HepG2 (cell line): Measurements from ENCODE around the gene GUCY2C. TPM values are rescaled to one million over a fixed set of nuclear protein-coding genes. Genes with fewer than 3 reads are reported as not detected.
A peak's percentile ranks its signal among the peaks of the same experiment; 100 is the strongest.

Experiments used
- DPF2 ChIP-seq: sonication (generic); formaldehyde crosslinking; IDR thresholded peaks from 2 replicates; pipeline ENCODE4 v1.4.0; 2020; ENCODE audit warnings: mild to moderate bottlenecking, low read depth, missing genetic modification reagents, borderline replicate concordance
- EP300 ChIP-seq, 3 experiments: sonication (generic) in 1 of 3; formaldehyde crosslinking in 1 of 3; IDR thresholded peaks; 2 replicates each; pipeline versions ENCODE4 v1.5.1 to v1.6.1; 2011 to 2020; ENCODE audit warnings: low read depth in 2 of 3, low read length in 2 of 3, borderline replicate concordance in 1 of 3, improper control_type of control experiment in 1 of 3, mild to moderate bottlenecking in 1 of 3, missing genetic modification reagents in 1 of 3, moderate library complexity in 1 of 3
- FOXP1 ChIP-seq, 2 experiments: fragments of 450-650 bp in 1 of 2; IDR thresholded peaks; 2 replicates each; pipeline ENCODE4 v1.6.1; 2017 to 2018; ENCODE audit warnings: antibody characterized with exemption in 1 of 2
- HNRNPK ChIP-seq: fragments of 200-400 bp; formaldehyde crosslinking; IDR thresholded peaks from 2 replicates; pipeline ENCODE4 v1.6.1; 2018; ENCODE audit warnings: low read length, low read depth, moderate library complexity, mild to moderate bottlenecking; ENCODE audit not compliant: poor library complexity, severe bottlenecking
- IKZF1 ChIP-seq: fragments of 450-650 bp; IDR thresholded peaks from 2 replicates; pipeline ENCODE4 v1.7.1; 2016
- IRF2 ChIP-seq: IDR thresholded peaks from 2 replicates; pipeline ENCODE4 v1.6.1; 2018; ENCODE audit warnings: missing genetic modification reagents, missing compliant biosample characterization
- KDM6A ChIP-seq: IDR thresholded peaks from 2 replicates; pipeline ENCODE4 v1.6.1; 2016; ENCODE audit warnings: low read depth
- MTF2 ChIP-seq: sonication (generic); formaldehyde crosslinking; IDR thresholded peaks from 2 replicates; pipeline ENCODE4 v1.5.0; 2020; ENCODE audit warnings: missing genetic modification reagents, borderline replicate concordance
- POGZ ChIP-seq: sonication (generic); formaldehyde crosslinking; IDR thresholded peaks from 2 replicates; pipeline ENCODE4 v1.4.0; 2020; ENCODE audit warnings: mild to moderate bottlenecking, missing genetic modification reagents
- REPIN1 ChIP-seq: sonication (generic); formaldehyde crosslinking; IDR thresholded peaks from 2 replicates; pipeline ENCODE4 v1.8.0; 2022; ENCODE audit warnings: missing genetic modification reagents, low read depth, mild to moderate bottlenecking, borderline replicate concordance
- SIN3A ChIP-seq: IDR thresholded peaks from 2 replicates; pipeline ENCODE4 v1.6.1; 2011; ENCODE audit warnings: low read depth, mild to moderate bottlenecking, control low read depth, low read length, borderline replicate concordance
- SMAD1 ChIP-seq: sonication (generic); formaldehyde crosslinking; IDR thresholded peaks from 2 replicates; pipeline ENCODE4 v1.4.0; 2020; ENCODE audit warnings: missing genetic modification reagents, low read depth, mild to moderate bottlenecking, borderline replicate concordance
- SMAD3 ChIP-seq: sonication (generic); formaldehyde crosslinking; IDR thresholded peaks from 2 replicates; pipeline ENCODE4 v1.4.0; 2020; ENCODE audit warnings: missing genetic modification reagents
- U2AF1 ChIP-seq: fragments of 200-400 bp; formaldehyde crosslinking; optimal IDR thresholded peaks from 2 replicates; pipeline ENCODE3; 2017; ENCODE audit warnings: mild to moderate bottlenecking, low read depth, low read length
- ZMAT3 ChIP-seq: sonication (generic); formaldehyde crosslinking; conservative IDR thresholded peaks from 2 replicates; pipeline ENCODE4 v1.7.0; 2021; ENCODE audit warnings: missing genetic modification reagents
- ZMYM2 ChIP-seq: sonication (generic); formaldehyde crosslinking; IDR thresholded peaks from 2 replicates; pipeline ENCODE4 v1.8.0; 2022; ENCODE audit warnings: mild to moderate bottlenecking, missing genetic modification reagents
- ZMYM4 ChIP-seq: sonication (generic); formaldehyde crosslinking; IDR thresholded peaks from 2 replicates; pipeline ENCODE4 v1.8.1; 2023; ENCODE audit warnings: mild to moderate bottlenecking, missing genetic modification reagents
- ZNF160 ChIP-seq: sonication (generic); formaldehyde crosslinking; IDR thresholded peaks from 2 replicates; pipeline ENCODE4 v1.8.0; 2022; ENCODE audit warnings: mild to moderate bottlenecking, inconsistent platforms, missing genetic modification reagents
- ZNF274 ChIP-seq: sonication (generic); formaldehyde crosslinking; IDR thresholded peaks from 2 replicates; pipeline ENCODE4 v1.5.1; 2020; ENCODE audit warnings: mild to moderate bottlenecking, missing genetic modification reagents
- ZNF296 ChIP-seq: sonication (generic); formaldehyde crosslinking; conservative IDR thresholded peaks from 2 replicates; pipeline ENCODE4 v1.5.0; 2020; ENCODE audit warnings: mild to moderate bottlenecking, missing genetic modification reagents
- ZNF331 ChIP-seq: sonication (generic); formaldehyde crosslinking; IDR thresholded peaks from 2 replicates; pipeline ENCODE4 v1.4.0; 2020; ENCODE audit warnings: missing genetic modification reagents
- ZNF550 ChIP-seq: sonication (generic); formaldehyde crosslinking; IDR thresholded peaks from 2 replicates; pipeline ENCODE4 v1.4.0; 2020; ENCODE audit warnings: mild to moderate bottlenecking, missing genetic modification reagents, borderline replicate concordance
- ZNF644 ChIP-seq: IDR thresholded peaks from 2 replicates; pipeline ENCODE4 v1.6.1; 2016; ENCODE audit warnings: low read depth
- ZSCAN31 ChIP-seq: sonication (generic); formaldehyde crosslinking; IDR thresholded peaks from 2 replicates; pipeline ENCODE4 v1.5.0; 2020; ENCODE audit warnings: low read depth, mild to moderate bottlenecking, missing genetic modification reagents
- polyA plus RNA-seq, 8 experiments: library from polyadenylated mRNA; depleted of rRNA in 3 of 8; stranded (reverse) in 7 of 8; unstranded in 1 of 8; fragments of >200 nt; fragmentation: Illumina TruSeq in 4 of 8; extraction: Trizol in 4 of 8; gene quantifications; 2 replicates each; pipeline versions ENCODE4 v1.2.1 to v1.2.3, GENCODE V29; 2011 to 2016; ENCODE audit warnings: low read depth in 4 of 8, missing spikeins in 1 of 8, mixed read lengths in 1 of 8; ENCODE audit not compliant: insufficient read depth in 1 of 8
- total RNA-seq, 5 experiments: library from RNA; depleted of rRNA; stranded (reverse); fragments of >200 nt; fragmentation: Illumina TruSeq; extraction: Trizol; gene quantifications; 2 replicates each; pipeline ENCODE4 v1.2.3, GENCODE V29; 2016; ENCODE audit warnings: low read depth in 1 of 5
- TF ChIP-seq, protein P1 (sequence below): sonication (generic); formaldehyde crosslinking; IDR thresholded peaks from 2 replicates; pipeline ENCODE4 v1.4.0; 2020; ENCODE audit warnings: missing genetic modification reagents
- TF ChIP-seq, protein P2 (sequence below): sonication (generic); formaldehyde crosslinking; IDR thresholded peaks from 2 replicates; pipeline ENCODE4 v1.8.1; 2023; ENCODE audit warnings: mild to moderate bottlenecking, inconsistent platforms, moderate library complexity, missing genetic modification reagents, borderline replicate concordance
- TF ChIP-seq, protein P3 (sequence below): sonication (generic); formaldehyde crosslinking; IDR thresholded peaks from 2 replicates; pipeline ENCODE4 v1.4.0; 2020; ENCODE audit warnings: missing genetic modification reagents

GUCY2C gene
- total and polyA plus RNA-seq, 2 of the 13 experiments (the other 11 are each of a cell fraction or from before 2014, with no cell fraction given) = not detected

- TF ChIP-seq POGZ (CRISPR knock-in tag) = peak; percentile 78; the same call in 1 of the 2 replicates
- no peak for TF ChIP-seq SIN3A
- TF ChIP-seq DPF2 = peak; percentile 56; the same call in 1 of the 2 replicates
- TF ChIP-seq KDM6A (CRISPR knock-in tag) = peak; percentile 60
- TF ChIP-seq ZNF296 = no peak
- TF ChIP-seq, protein P1, sequence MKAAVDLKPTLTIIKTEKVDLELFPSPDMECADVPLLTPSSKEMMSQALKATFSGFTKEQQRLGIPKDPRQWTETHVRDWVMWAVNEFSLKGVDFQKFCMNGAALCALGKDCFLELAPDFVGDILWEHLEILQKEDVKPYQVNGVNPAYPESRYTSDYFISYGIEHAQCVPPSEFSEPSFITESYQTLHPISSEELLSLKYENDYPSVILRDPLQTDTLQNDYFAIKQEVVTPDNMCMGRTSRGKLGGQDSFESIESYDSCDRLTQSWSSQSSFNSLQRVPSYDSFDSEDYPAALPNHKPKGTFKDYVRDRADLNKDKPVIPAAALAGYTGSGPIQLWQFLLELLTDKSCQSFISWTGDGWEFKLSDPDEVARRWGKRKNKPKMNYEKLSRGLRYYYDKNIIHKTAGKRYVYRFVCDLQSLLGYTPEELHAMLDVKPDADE (CRISPR knock-in tag) = no peak
- peak; percentile 55; the same call in 1 of the 2 replicates for TF ChIP-seq ZMYM2
- no peak for TF ChIP-seq SMAD3
- TF ChIP-seq U2AF1 = no peak
- TF ChIP-seq ZNF331 (CRISPR knock-in tag) = peak; percentile 55; the same call in 1 of the 2 replicates
- TF ChIP-seq REPIN1 = no peak
- no peak for TF ChIP-seq ZNF550 (CRISPR knock-in tag)
- TF ChIP-seq, protein P2, sequence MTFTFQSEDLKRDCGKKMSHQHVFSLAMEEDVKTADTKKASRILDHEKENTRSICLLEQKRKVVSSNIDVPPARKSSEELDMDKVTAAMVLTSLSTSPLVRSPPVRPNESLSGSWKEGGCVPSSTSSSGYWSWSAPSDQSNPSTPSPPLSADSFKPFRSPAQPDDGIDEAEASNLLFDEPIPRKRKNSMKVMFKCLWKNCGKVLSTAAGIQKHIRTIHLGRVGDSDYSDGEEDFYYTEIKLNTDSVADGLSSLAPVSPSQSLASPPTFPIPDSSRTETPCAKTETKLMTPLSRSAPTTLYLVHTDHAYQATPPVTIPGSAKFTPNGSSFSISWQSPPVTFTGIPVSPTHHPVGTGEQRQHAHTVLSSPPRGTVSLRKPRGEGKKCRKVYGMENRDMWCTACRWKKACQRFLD (CRISPR knock-in tag) = no peak
- peak; percentile 58; the same call in 1 of the 2 replicates for TF ChIP-seq ZNF644 (CRISPR knock-in tag)
- no peak for TF ChIP-seq SMAD1 (CRISPR knock-in tag)
- TF ChIP-seq, protein P3, sequence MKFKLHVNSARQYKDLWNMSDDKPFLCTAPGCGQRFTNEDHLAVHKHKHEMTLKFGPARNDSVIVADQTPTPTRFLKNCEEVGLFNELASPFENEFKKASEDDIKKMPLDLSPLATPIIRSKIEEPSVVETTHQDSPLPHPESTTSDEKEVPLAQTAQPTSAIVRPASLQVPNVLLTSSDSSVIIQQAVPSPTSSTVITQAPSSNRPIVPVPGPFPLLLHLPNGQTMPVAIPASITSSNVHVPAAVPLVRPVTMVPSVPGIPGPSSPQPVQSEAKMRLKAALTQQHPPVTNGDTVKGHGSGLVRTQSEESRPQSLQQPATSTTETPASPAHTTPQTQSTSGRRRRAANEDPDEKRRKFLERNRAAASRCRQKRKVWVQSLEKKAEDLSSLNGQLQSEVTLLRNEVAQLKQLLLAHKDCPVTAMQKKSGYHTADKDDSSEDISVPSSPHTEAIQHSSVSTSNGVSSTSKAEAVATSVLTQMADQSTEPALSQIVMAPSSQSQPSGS (CRISPR knock-in tag) = peak; percentile 45; the same call in 1 of the 2 replicates
- no peak for TF ChIP-seq ZSCAN31
- peak; percentile 90 for TF ChIP-seq ZMYM4 (CRISPR knock-in tag)
- peak; percentile 41; the same call in 1 of the 2 replicates for TF ChIP-seq IRF2 (CRISPR knock-in tag)
- no peak for TF ChIP-seq HNRNPK
- no peak for TF ChIP-seq ZNF160 (CRISPR knock-in tag)
- no peak for TF ChIP-seq FOXP1 (IDR thresholded peaks at IDR 0.05)
- TF ChIP-seq FOXP1 (CRISPR knock-in tag; IDR thresholded peaks at IDR 0.05) = peak; percentile 53
- TF ChIP-seq ZNF274 (CRISPR knock-in tag) = no peak
- TF ChIP-seq MTF2 = no peak
- TF ChIP-seq EP300 (IDR thresholded peaks at IDR 0.05; ENCODE audit: low read depth in 2 of 2, low read length in 2 of 2) = peak in 1 of 2 experiments; percentile 51; a peak in 2 of 4 replicates
- no peak for TF ChIP-seq EP300 (CRISPR knock-in tag; IDR thresholded peaks at IDR 0.05; ENCODE audit: borderline replicate concordance)
- TF ChIP-seq ZMAT3 (CRISPR knock-in tag) = no peak
- no peak for TF ChIP-seq IKZF1
Observed at GRCh38 chr12:14741153-14741552, 44.8 kb upstream of the GUCY2C start (continued).
